HG03342 (cell line): ENCODE results near the gene UST.
"Not testable (repeated sequence)": the region's sequence is repeated elsewhere in the genome, so short reads cannot be mapped to it uniquely, and the experiment has no call there.

Experiments used
- ATAC-seq: cut with Tn5 transposase; IDR thresholded peaks from one replicate; pipeline ENCODE4 v1.9.1; 2021; ENCODE audit warnings: mild to moderate bottlenecking, moderate library complexity; ENCODE audit not compliant: unreplicated experiment

UST gene

DNA sequence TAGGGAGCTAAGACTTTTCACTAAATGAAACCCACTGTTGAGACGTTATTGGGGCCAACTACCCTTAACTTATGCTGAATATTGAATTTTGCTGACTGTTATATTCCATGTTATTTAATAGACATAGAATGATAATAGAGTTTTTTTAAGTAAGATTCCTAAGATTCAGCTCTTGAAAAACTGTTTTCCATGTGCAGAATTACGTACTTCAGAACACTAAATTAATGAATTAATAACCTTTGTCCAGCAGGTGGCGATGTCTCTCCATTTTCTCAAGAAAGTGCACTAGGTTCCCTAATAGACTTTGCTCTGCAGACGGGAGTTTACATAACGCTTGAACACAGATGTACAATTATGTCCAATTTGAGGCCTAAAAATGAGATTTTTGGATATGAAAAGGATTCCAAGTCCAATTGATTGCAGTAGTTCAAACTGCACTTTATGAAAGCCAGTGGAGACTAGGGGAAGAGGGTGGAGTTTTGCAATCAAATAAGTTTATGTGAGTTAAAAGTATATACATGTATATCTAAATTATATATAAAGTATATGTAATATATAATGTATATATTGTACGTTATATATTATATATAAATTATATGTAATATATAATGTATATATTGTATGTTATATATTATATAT lies 282.1 kb downstream of the UST start:
- peak; percentile 40 for ATAC-seq

DNA sequence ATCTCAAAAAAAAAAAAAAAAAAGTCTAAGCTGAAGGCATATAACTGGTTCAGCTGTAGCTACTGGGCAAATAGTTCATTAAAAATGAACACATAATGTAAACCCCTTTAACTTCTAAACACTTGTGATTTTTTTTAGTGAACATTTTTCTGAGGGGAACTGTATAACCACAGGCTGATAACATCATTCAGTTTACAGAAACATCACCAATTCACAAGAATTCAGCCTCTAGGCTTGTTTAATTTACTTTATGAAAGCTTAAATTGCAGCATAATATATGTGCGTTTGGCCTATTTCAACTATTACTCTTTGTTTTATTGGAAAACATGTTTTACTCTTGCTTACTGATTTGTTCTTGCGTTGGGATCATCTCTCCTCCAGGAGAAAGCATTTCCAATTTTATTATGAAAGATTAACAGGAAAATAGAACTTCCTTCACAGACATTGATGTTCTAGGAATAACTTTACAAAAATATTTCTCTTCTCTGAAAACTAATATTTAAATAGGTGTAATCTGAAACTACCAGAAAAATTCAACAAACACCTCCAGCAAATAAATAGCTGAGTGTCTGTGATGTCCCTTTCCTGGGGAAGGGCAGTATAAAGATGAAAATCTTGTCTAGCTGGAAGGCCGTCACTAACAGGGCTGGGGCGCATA lies 284.5 kb downstream of the UST start:
- ATAC-seq = no peak

DNA sequence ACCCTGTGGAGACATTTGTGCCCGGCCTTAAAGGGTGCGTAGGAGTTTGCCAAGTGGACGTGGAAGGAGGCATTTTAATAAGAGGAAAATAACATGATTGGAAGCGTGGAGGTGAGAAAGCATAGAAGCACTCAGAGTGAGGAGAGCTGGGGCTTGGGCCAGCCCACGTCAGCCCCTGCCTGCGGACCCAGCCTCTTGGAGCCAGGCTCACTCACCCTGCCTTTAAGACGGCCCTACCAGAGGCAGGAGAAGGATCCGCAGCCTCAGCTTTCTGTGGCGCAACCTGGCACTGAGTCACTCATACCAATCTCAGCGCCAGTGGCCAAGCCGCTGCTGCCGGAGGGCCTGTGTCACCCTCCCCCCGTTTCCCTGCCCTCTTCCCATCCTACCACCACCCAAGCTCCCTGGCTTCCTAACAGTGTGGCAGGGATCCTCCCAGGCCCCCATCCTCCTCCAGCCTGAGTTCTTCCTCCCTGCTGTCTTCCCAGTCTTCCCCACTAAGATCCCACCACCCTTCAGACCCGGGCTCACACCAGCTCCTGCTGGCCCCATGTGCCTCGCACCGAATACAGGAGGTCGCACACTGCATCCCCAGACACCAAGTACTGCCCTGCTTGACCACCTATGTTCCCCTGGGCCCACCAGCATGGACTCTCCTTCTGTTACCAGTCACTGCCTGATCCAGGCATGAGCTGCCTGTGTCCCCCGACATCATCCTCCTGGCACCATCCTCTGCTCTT lies 285.2 kb downstream of the UST start:
- peak; percentile 20 for ATAC-seq

DNA sequence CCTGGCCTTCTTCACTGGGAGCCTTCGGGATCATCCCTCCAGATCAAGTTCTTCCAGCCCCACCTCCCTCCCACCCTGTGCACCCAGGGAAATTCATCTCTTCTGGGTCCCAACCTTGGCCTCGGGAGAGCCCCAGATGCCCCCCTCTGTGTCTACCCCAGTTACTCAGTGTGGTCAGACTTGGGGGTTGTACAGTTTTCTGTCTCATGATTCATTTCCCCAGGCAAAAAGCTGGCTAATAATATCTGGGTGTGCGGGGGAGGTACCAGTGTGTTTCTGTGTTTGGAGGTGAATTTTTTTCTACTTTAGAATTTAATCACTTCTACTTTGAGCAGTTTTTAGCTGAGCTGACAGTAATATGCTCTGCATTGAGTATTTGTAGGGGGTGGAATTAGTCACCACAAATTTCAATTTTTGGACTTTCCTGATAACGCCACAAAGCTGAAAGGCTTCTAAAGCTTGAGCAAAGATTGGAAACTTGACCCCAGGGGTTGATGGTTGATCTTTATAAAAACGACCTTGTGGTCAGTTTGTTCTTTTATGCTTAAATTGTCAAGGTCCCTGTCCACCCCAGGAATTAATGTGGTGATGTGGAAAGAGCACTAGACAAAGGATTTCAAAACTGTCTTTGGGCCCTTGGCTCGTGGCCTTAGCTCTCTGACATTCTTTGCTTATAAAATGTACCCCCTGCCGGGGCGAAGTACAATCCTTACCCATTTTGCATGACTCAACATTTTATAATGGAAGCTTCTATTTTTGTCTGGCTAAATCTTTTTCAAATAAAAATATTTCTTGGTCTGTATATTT lies 286.0 kb downstream of the UST start:
- peak; percentile 70 for ATAC-seq

DNA sequence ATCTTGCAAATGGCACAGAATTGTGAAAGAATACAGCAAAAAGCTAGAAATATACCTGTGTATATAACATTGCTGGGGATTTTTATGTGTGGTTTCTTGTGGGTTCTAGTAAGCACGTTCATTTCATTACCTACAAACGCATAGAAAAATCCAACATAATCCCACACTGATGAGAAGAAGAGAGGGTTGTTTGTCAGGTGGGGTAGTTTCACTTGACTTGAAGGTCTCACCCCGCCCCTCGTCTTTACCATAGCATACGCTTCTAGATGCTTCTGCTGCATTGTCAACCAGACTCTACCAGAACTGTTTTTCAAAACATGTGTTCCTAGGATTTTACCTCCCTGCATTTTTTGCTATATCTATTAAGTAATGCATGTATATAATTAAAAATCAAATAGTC lies 286.6 kb downstream of the UST start:
- ATAC-seq = no peak

DNA sequence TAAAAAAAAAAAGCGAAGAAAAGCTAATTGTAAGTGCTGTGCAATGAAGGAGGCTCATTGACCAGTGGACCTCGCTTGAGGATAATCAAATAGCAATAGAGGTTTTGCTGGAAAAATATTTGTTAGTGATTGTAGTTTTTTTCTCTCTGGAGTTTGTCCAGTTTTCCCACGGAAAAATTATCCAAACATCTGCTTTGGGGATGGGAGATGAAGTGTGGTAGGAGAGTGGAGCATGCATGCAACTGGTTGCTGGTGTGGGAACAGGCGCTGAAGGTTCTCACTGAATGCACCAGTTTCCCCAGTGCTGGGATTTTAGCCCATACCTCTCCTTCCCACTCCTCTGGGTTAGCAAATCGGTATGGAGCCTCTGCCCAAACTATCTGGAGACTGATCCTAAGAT lies 288.9 kb downstream of the UST start:
- no peak for ATAC-seq

DNA sequence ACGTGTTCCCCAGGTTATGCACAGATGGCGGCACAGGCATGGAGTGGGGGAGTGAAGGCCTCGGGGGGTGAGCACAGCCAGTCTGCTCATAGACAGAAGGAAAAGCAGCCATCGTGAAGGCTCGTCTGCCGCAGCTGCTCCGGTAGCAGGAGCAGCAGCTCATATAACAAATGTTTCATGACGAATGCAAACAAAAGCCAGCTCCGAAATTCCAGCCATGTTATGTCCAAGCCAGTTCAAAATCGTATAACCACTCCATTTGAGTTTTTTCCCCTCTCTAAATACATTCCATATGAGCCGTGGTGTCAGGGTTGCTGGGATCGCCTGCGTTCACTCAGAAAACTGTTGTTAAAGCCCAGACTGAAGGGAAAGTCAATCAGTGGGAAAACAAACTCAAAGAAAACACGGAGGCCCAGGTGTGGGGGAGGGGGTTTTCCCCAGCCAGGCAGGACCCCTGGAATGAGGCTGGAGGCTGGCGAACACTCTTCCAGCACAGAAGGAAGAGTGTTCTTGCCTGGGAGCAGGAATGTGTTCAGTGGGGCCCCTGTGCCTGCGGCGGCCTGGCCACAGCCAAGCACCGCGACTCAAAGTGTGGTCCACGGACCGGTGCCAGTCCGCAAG lies 290.3 kb downstream of the UST start:
- ATAC-seq = no peak

DNA sequence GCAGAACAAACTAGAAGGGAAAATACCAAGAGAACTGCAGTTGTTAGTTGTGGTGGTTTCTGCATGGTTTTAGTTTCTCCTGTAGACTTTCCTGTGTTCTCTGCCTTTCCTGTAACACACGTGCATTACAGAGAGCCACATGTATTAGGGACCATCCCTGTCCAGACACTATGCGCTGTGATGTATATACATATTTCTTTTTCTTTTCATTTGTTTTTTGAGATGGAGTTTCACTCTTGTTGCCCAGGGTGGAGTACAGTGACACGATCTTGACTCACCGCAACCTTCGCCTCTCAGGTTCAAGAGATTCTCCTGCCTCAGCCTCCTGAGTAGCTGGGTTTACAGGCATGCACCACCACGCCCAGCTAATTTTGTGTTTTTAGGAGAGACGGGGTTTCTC lies 292.2 kb downstream of the UST start:
- not testable (repeated sequence) for ATAC-seq

DNA sequence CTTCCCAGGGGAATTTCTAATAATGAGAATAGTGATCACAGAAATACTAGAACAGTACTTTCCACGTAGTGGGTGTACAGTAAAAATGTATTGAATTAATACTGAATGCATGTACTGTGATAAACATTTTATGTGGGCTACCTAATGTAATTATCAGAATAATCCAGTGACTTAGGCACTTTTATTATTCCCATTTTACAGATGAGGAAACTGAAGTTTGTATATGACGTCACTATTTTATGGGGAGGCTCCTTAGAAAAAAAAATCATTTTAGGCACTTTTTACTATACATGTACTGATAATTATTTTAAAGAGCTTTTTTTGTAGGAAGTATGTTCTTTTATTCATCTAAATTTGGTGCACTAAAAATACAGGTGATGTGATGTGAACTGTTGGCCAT lies 295.1 kb downstream of the UST start:
- no peak for ATAC-seq

DNA sequence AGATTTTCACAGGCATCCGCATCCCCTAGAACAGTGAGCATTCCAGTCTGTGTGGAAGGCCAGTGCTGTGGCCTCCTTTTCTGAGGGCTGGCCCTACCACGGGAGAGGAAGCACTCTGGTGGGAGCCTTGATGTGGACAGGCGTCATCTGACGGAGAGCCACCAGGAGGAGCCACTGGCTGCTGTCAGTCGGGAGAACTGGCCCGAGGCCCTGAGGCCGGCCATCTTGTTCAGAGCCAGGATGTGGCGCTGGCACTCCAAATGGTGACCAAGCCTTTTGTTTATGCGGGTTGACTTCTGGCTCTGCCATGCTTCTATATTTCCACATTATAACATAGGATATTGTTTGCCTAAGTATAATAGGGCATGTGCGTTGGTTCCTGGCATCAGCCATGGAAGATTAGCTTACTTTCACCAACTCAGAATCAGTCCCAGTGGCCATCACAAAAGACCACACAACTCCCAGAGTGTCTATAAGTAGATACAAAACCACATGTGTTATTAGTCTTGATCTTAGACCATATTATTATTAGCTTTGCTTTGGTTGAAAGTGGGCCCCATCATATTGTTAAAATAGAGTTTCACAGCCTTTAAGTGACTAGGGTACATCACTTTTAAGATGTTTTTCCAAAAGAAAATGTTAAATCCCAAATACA lies 296.8 kb downstream of the UST start:
- no peak for ATAC-seq

DNA sequence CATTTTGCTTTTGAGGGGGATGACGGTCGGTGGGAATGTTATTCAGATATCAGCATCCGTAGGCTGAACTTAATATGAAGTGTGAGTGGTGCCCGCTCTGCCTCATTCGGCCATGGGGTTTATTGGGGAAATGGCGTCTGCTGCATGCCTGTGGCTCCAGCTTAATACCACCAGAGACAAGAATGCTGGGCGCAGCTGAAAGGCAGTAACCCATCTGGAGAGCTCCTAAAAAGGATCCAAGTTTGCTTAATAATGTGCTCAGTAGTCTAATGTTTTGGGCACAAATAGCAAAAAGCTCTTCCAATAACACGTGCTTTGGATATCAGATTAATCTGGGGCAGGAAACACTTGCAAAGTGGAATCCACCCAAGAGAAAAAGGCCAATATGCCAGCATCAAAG lies 297.7 kb downstream of the UST start:
- no peak for ATAC-seq

DNA sequence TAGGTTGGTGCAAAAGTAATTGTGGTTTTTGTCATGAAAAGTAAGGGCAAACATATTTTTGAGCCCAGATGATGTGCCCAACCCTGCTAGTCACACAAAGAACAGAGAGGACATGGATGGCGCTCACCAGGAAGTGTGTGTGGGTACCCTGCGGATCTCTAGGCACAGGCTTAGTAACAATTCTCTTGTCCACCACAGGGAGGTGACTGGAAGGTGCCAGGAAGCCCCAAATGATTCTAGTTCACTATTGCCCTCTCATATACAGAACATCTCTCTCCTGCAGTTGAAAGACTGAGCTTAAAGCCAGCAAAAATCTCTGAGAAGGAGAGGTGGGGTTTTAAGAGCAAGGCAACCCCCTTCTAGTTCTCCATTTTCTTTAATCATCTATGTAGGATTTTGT lies 298.6 kb downstream of the UST start:
- peak; percentile 54 for ATAC-seq

DNA sequence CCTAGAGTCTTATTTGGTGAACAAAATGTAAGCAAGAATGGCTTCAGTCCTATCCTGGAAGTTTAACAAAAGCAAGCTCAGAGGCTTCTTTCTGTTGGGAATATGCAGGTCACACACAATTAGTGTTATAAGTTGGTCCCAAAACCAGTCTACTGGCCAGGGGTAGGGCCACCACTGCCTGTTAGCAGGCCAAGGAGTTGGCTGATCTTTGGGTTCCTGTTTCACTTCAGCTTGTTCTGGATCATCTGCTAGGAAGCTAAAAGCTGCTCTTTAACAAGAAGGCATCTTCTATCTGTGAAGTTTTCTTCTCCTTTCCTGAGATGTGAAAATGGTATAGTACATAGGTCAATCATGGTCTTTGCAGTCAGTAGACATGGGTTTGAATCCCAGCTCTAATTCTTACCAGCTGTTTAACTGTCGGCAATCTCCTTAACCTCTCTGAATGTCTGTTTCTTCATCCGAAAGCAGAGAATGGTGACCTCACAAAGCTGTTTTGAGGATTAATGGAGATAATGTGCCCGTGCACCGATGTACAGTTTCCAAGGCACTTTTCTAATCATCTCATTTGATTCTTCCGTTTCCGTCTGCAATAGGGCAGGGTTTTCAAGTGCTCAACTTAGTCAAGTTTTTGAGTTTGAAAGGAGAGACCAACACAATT lies 299.5 kb downstream of the UST start:
- no peak for ATAC-seq

DNA sequence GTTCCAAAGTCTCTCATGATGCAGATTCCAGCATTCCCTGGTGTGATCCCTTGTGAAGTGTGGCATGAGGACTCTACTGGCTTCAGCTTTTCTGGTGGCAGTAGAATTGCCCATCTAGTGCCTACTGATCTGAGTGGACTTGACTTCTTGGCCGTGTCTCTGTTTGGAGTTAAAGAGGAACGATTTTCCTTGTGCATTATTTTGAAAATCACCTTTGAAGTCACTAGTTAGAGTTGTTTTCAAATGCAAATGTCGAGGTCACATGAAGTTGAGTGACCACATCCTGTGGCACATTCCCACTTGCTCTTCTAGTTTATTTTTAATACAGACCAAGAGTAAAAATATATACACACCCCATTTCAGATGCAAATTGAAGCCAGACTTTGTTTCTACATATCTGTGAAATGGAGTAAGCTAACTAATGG lies 300.0 kb downstream of the UST start:
- peak; percentile 68 for ATAC-seq

DNA sequence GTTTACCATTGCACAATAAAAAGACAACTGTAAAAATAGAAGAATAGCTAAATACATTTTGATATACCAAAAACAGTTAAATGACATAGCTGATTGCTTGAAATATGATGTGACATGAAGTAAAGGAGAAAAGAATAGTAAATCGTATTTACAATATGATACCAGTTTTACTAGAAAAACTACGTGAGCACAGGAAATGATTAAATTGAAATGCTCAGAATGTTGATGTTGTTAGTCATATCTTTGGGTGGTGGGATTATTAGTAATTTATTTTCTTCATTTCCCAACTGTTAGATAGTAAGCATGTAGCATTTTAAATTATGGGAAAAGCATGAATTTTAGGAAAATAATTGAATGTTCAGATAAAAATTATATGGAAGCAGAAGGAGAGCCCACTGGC lies 302.4 kb downstream of the UST start:
- ATAC-seq = no peak

DNA sequence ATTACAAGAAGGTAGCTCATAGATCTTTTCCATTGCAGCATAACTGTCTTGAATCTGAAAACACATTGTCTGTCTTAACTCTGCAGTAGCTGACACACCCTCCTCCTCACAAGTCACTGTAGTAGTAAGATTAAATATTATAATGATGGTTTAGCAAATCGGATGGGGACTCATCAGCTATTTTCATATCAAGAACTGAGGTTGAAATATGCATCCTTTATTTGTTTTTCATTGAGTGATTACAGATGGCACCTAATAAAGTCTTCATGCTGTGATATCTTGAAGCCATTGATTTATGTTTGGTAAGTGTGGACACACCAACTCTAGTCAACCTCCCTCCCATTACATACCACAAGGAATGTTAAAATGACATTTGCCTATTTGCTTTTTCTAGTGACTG lies 303.3 kb downstream of the UST start:
- no peak for ATAC-seq

DNA sequence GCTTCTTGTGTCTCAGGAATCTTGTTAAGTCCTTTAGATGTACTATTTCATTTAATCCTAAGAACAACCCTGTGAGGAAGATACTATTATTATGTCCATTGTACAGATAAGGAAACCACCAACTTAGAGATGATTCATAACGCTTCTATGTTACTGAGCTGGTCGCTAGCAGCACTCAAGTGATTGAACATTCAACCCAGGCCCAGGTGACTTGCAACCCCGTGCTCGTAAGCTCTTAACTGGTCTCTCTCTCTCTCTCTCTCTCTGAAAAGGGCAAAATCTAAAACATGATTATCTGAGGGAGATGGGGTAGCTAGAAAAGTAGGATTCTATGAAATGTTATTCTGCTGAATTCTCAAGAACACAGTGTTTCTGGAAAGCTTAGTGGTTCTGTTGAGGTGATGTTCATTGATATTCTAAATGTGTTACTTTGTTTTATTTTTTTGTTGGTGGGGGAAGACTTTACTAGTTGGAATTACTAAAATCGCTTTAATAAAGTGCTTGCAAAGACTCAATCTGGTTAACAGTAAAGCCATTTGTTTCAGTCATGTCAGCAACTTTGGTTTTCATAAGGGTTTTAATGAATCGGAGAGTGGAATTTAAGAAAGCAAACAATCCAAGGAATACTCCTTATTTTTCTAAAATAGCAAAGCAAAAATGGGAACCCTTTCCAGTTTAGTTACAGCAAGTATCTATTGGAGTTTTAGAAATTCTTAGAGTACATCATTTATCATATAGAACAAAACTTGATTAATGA lies 305.7 kb downstream of the UST start:
- ATAC-seq = peak; percentile 57

DNA sequence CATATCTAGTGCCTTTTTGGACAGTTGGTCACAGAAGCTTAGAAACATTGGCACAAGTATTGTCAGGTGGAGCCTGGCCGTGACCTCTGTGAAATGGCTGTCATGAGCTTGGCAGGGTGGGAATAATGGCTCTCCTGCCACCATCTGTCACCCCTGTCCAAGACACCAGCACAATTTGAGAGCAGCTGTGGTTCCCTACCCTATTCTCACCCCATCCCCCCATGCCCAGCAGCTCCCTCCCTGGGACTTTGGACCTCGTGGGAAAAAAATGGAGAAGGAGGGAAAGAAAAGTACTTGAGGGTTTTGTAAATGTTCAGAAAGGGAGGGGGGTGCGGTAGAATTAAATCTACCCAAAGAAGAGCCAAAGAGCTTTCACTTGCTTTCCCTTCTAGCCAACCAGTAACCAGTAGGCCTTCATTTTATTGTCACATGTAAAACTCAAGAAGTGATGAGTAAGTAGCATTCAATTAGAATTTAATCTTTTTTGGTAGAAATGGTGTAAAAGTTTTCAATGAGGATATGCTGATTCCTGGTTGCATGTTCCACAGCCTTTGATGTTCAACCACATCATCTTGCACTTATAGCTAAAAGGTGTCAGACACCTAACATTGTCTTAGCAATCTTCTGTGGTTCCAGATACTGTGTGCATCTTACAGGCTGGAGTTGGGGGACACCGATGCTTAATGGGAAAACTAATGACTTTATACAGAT lies 307.2 kb downstream of the UST start:
- ATAC-seq = no peak
